Memory B cell (primary cell): Measurements from ENCODE around the gene KRTAP17-1.
"Not testable (repeated sequence)": the region's sequence is repeated elsewhere in the genome, so short reads cannot be mapped to it uniquely, and the experiment has no call there.

Experiments
- ATAC-seq: fragments of 150-1000 bp; cut with Tn5 transposase; 2 replicates; pipeline ENCODE4 v1.10.0; 2021; ENCODE audit warnings: low read depth, mild to moderate bottlenecking, moderate library complexity
- DNase-seq, 2 donors: peaks; one replicate each; pipeline ENCODE4 v3.0.0; 2022; ENCODE audit warnings: low spot score in 2 of 2
- H3K27ac Mint-ChIP-seq: one replicate; pipeline ENCODE4 v1.8.0; 2022; ENCODE audit warnings: mild to moderate bottlenecking, moderate library complexity, mixed read lengths
- H3K27me3 Mint-ChIP-seq: one replicate; pipeline ENCODE4 v1.8.0; 2022; ENCODE audit warnings: mixed read lengths
- H3K36me3 Mint-ChIP-seq: one replicate; pipeline ENCODE4 v1.8.0; 2022; ENCODE audit warnings: mild to moderate bottlenecking, mixed read lengths
- H3K4me1 Mint-ChIP-seq: one replicate; pipeline ENCODE4 v1.8.0; 2022; ENCODE audit warnings: mixed read lengths
- H3K4me3 Mint-ChIP-seq: one replicate; pipeline ENCODE4 v1.8.0; 2022; ENCODE audit warnings: mild to moderate bottlenecking, moderate library complexity, mixed read lengths
- H3K9me3 Mint-ChIP-seq: one replicate; pipeline ENCODE4 v1.8.0; 2022; ENCODE audit warnings: mixed read lengths

KRTAP17-1 gene

DNA sequence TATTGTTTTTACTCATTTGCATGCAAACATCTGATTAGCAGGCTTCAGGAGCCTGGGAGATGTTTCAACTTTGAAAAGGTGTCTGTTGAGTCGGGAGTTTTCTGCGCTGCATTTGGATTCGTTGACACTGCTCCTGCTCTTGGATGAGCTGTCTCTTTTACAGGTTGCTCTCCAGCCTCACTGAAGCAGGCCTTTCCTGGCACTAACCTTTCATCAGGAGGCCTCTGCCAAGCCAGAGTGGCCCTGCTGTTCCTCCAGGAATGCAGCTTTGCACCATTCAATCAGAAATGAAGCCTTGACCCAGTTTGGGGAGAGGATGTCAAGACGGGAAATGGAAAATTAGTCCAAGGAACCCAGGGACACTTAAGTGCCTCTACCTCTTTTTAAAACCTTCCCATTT is 12.5 kb downstream of the KRTAP17-1 start:
- Mint-ChIP-seq H3K36me3 (peaks cover 7% of the 10 kb centered on the region), H3K27ac (no peak overlapping the region), H3K27me3 (peaks cover 14% of the 10 kb centered on the region), H3K4me3 (no peak overlapping the region), H3K9me3 (peaks cover 4% of the 10 kb centered on the region), H3K4me1 (peaks cover 28% of the 10 kb centered on the region)
- no peak for ATAC-seq
- no peak for DNase-seq

DNA sequence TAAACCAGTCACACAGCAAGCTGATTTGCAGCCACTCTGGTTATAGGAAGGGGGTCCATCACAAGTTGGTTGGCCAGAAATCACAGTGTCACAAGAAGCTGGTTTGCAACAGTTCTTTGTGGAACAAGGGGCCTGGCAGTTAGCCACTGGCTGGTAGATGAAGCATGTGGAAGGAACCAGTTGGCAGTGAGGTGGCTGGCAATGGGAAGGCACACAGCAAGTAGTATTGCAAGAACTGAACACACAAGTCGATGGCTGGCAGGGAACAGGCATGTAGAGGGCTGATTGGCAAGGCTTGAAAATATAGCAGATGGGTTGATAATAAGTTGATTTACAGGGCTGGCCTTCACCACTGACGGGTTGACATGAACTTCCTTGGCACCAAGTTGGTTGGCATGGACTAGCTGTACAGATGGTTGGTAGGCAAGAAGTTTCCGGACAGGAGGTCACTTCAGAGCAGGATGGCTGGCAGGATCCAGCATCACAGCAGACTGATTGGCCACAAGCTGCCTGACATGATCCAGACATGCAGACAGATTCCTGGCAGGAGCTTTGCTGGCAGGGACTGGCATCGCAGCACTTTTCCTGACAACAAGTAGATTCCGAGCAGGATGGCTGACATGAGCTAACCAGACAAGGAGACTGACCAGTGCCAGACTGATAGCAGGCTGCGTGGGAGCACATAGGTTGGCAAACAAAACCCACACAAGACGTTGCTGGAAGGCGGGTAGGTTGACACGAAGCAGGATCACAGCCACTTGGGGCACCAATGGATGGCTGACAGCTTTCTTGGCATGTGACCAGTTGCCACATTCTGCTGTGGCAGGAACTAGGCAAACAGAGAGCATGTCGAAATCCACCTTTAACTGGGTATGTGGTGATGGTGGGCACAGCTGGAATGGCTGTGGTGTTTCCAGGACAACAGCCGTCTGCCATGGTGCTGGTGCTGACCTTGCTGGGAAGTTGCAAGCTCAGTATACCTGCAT is 13.3 kb downstream of the KRTAP17-1 start, which contains the start of gene KRTAP29-1:
Gene KRTAP29-1 (minus strand): TSS at position 936 of the 986 bp plus-strand sequence. CDS start 0 bp downstream, at position 936.
- no peak for ATAC-seq
- Mint-ChIP-seq H3K4me3 (no peak within 1 kb of the TSS), H3K9me3 (peaks cover 4% of the 10 kb centered on the region)

GRCh38 chr17:41301204-41301790 is 14.2 kb downstream of the KRTAP17-1 start:
- peaks cover 12% of the 10 kb centered on the region for H3K4me1 Mint-ChIP-seq
- DNase-seq (no peak), ATAC-seq (no peak)
- peaks cover 4% of the 10 kb centered on the region for H3K9me3 Mint-ChIP-seq
- H3K36me3 Mint-ChIP-seq: peaks cover 7% of the 10 kb centered on the region
- H3K4me3 Mint-ChIP-seq: no peak overlapping the region
- no peak overlapping the region for H3K27ac Mint-ChIP-seq
- H3K27me3 Mint-ChIP-seq: peaks cover 14% of the 10 kb centered on the region

More for the DNA sequence above, 13.3 kb downstream of the KRTAP17-1 start, which contains the start of gene KRTAP29-1:
- no peak for DNase-seq
- no peak within 1 kb of the TSS for H3K27ac Mint-ChIP-seq
- peaks cover 14% of the 10 kb centered on the region for H3K27me3 Mint-ChIP-seq
- peaks cover 21% of the 10 kb centered on the region for H3K4me1 Mint-ChIP-seq
- peaks cover 7% of the 10 kb centered on the region for H3K36me3 Mint-ChIP-seq

GRCh38 chr17:41298458-41299135 is 16.9 kb downstream of the KRTAP17-1 start:
- Mint-ChIP-seq H3K27me3 (peaks cover 16% of the 10 kb centered on the region), H3K36me3 (peaks cover 7% of the 10 kb centered on the region), H3K4me1 (peaks cover 5% of the 10 kb centered on the region), H3K4me3 (no peak overlapping the region), H3K27ac (no peak overlapping the region), H3K9me3 (peaks cover 4% of the 10 kb centered on the region)
- ATAC-seq (no peak), DNase-seq (no peak)

GRCh38 chr17:41296846-41297245 is 18.7 kb downstream of the KRTAP17-1 start:
- peaks cover 4% of the 10 kb centered on the region for H3K4me1 Mint-ChIP-seq

DNA sequence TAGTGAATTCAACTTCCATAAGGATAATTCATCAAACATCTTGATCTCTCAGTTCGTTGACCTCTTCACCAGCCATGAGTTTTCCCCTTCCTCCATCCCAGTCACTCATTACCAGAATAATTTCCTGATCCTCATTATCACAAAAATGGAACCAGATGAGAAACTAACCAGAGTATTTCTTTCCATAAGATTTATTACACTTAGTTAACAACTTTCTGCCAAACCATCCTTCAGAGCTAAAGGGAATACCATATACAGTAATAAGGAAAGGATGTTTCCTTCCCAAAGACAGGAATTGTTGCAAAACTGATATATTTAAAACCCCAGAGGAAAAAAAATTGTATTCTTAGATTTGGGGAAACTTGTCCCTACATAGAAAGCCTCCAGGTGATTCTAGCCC is 21.5 kb downstream of the KRTAP17-1 start:
- Mint-ChIP-seq H3K4me3 (no peak overlapping the region), H3K36me3 (no peaks in the 10 kb centered on the region), H3K9me3 (no peaks in the 10 kb centered on the region), H3K4me1 (no peaks in the 10 kb centered on the region), H3K27ac (no peak overlapping the region), H3K27me3 (peaks cover 14% of the 10 kb centered on the region)
- no peak for ATAC-seq
- no peak for DNase-seq

More at GRCh38 chr17:41296846-41297245, 18.7 kb downstream of the KRTAP17-1 start:
- Mint-ChIP-seq H3K4me3 (no peak overlapping the region), H3K9me3 (peaks cover 4% of the 10 kb centered on the region), H3K27ac (no peak overlapping the region), H3K36me3 (peaks cover 7% of the 10 kb centered on the region), H3K27me3 (peaks cover 18% of the 10 kb centered on the region)
- DNase-seq: no peak
- ATAC-seq: no peak

- no peak overlapping the region for H3K4me3 Mint-ChIP-seq
- H3K27me3 Mint-ChIP-seq: peaks cover 9% of the 10 kb centered on the region
- no peak for ATAC-seq
- H3K36me3 Mint-ChIP-seq: no peaks in the 10 kb centered on the region
- DNase-seq: no peak
- H3K27ac Mint-ChIP-seq: no peak overlapping the region
- no peaks in the 10 kb centered on the region for H3K4me1 Mint-ChIP-seq
- H3K9me3 Mint-ChIP-seq: no peaks in the 10 kb centered on the region
These were observed 28.5 kb downstream of the KRTAP17-1 start for GRCh38 chr17:41287050-41287449.

DNA sequence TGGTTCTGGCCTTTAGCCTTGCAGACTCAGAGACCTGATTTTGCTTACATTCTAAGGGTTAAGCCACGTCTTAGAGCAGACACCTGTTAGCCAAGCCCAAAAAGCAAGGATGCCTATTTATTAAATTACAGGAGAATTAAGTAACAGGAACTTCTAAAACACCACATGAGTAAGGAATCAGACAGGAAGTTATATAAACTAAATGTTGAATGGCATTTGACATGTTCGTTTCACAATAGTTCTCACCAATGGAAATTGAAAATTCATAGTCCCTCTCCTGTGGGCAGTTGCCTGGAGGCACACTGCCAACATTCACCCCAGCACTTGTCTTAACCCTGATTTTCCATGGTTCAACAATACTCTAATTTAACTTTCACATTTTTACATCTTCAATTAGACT is 31.0 kb downstream of the KRTAP17-1 start:
- no peak for DNase-seq
- H3K27ac Mint-ChIP-seq: no peak overlapping the region

DNA sequence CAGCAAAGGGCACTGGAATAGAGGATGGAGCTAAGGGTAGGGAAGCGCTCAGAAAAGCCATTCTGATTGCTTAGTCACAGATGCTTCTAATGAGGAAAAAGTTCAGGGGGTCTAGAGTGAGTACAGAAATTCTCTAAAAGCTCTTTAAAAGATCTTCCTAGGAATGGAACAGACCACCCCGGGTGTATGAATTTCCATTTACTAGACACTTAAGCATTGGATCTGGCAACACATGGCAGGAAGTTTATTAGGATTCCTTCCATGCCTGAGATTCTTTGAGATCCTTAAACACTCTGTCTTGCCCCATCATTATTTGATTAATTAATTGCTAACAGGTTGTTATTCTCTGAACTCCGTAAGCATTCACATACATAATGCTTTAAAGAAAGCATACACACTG is 31.5 kb downstream of the KRTAP17-1 start:
- no peaks in the 10 kb centered on the region for H3K9me3 Mint-ChIP-seq
- no peak overlapping the region for H3K4me3 Mint-ChIP-seq
- no peaks in the 10 kb centered on the region for H3K4me1 Mint-ChIP-seq
- H3K27me3 Mint-ChIP-seq: peaks cover 9% of the 10 kb centered on the region
- no peak overlapping the region for H3K27ac Mint-ChIP-seq
- H3K36me3 Mint-ChIP-seq: no peaks in the 10 kb centered on the region
- DNase-seq: no peak
- ATAC-seq: no peak

More for the DNA sequence above, 31.0 kb downstream of the KRTAP17-1 start:
- no peak for ATAC-seq
- Mint-ChIP-seq H3K4me1 (no peaks in the 10 kb centered on the region), H3K4me3 (no peak overlapping the region), H3K36me3 (no peaks in the 10 kb centered on the region), H3K27me3 (peaks cover 11% of the 10 kb centered on the region), H3K9me3 (no peaks in the 10 kb centered on the region)

- no peaks in the 10 kb centered on the region for H3K36me3 Mint-ChIP-seq
- no peak overlapping the region for H3K27ac Mint-ChIP-seq
- peaks cover 3% of the 10 kb centered on the region for H3K4me1 Mint-ChIP-seq
- H3K27me3 Mint-ChIP-seq: peaks cover 17% of the 10 kb centered on the region
- ATAC-seq: no peak
- no peak for DNase-seq
- H3K9me3 Mint-ChIP-seq: no peaks in the 10 kb centered on the region
- H3K4me3 Mint-ChIP-seq: no peak overlapping the region
These were observed 37.1 kb downstream of the KRTAP17-1 start for GRCh38 chr17:41278176-41278955.

GRCh38 chr17:41275648-41276190 is 39.8 kb downstream of the KRTAP17-1 start, which contains the start of gene KRTAP9-7:
TSS of gene KRTAP9-7 (plus strand) at chr17:41275698. CDS start at chr17:41275698, 0 bp downstream.
- not testable (repeated sequence) for DNase-seq, H3K27ac Mint-ChIP-seq, ATAC-seq, H3K4me1 Mint-ChIP-seq, H3K4me3 Mint-ChIP-seq, H3K36me3 Mint-ChIP-seq, H3K9me3 Mint-ChIP-seq
- peaks cover 17% of the 10 kb centered on the region for H3K27me3 Mint-ChIP-seq

GRCh38 chr17:41271858-41272257 is 43.7 kb downstream of the KRTAP17-1 start:
- Mint-ChIP-seq H3K4me3 (no peak overlapping the region), H3K9me3 (no peaks in the 10 kb centered on the region), H3K36me3 (peaks cover 2% of the 10 kb centered on the region), H3K27me3 (peaks cover 17% of the 10 kb centered on the region), H3K4me1 (peaks cover 5% of the 10 kb centered on the region), H3K27ac (no peak overlapping the region)
- no peak for ATAC-seq
- no peak for DNase-seq

- not testable (repeated sequence) for H3K4me3 Mint-ChIP-seq, H3K27ac Mint-ChIP-seq, H3K36me3 Mint-ChIP-seq, ATAC-seq, DNase-seq, H3K4me1 Mint-ChIP-seq, H3K9me3 Mint-ChIP-seq
- peaks cover 15% of the 10 kb centered on the region for H3K27me3 Mint-ChIP-seq
These were observed 44.2 kb downstream of the KRTAP17-1 start for GRCh38 chr17:41271323-41271722.
